HG02943 (cell line): ENCODE measurements around the gene DDX10.
"Not testable (repeated sequence)": the region's sequence is repeated elsewhere in the genome, so short reads cannot be mapped to it uniquely, and the experiment has no call there.

ENCODE experiments used
- ATAC-seq: cut with Tn5 transposase; IDR thresholded peaks from one replicate; pipeline ENCODE4 v1.9.1; 2021; ENCODE audit warnings: mild to moderate bottlenecking, low read depth, moderate library complexity; ENCODE audit not compliant: unreplicated experiment

Gene DDX10

DNA sequence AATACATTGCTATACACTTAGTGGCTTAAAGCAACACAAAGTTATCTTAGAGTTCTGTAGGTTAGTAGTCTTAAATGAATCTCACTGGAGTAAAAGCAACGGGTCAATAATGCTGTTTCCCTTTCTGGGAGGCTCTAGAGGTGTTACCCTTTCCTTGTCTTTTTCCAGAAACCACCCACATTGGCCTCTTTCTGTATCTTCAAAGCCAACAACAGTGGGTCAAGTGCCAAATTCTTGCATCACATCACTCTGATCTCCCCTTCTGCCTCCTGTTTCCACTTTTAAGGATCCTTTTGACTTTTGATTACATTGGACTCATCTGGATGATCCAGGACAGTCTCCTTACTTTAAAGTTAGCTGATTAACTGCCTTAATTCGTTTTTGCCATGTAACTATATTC is 93.6 kb downstream of the DDX10 start:
- ATAC-seq = no peak

DNA sequence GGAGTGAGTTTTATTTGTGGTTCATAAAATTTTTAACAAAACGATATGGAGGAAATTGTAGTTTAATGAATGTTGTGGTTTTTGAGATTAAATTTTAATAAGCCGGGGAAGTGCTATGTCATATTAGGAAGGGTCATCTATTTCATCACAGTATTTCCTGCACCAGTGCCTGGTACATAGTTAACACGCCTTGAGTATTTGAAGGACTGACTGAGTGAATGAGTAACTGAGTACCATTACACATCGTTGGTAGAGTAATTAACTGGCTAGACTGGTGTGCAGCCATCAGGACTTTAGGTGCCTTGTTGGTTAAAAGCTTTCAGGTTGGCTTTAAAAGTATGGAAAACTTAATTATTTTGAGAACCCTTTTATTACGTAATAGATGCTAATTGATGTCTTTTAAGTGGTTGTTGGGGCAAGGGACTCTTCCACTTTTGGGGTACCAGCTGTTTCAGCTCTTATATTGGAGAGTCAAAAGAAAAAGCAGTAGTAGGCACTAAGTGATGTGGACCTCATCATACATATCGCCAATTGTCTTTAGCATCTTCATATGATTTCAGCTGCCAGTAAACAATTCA is 101.8 kb downstream of the DDX10 start:
- ATAC-seq = no peak

DNA sequence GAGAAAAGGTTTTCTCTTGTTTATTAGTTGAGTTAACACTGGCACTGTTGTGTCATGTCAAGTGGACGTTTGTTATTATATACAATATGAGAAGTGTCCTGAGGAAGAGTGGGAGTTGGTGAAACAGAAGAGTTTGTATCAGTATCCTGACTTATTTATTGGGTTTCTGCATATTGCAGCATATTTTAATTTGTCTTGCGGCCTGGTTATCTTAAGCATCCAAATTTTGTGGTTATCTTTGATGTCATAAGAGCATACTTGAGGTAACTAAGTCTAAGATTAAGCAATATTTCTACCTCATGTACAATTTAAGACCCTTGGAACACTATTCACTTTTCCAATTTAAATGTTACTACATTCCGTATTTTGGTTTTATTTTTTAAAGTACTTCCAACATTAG is 103.5 kb downstream of the DDX10 start:
- no peak for ATAC-seq

DNA sequence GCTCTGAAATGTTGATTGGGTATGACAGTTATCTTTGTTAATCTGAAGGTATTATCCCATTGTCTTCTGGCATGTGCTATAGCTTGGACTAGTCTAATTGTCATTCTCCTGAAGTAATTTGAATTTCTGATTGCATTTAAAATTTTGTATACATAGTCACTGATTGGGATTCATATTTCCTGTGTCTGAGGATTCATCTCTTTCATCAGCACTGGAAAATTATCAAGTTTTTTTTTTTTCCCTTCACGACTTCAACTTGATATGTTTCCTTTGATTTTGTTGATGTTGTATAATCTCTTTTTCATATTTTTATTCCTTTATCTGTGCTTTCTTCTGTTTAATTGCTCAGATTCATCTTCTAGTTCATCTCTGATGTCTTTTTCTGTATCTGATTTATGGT is 104.1 kb downstream of the DDX10 start:
- ATAC-seq = no peak

- no peak for ATAC-seq
Measured at GRCh38 chr11:108774037-108774730, 109.3 kb downstream of the DDX10 start.

GRCh38 chr11:108775324-108775723 is 110.5 kb downstream of the DDX10 start:
- no peak for ATAC-seq

- not testable (repeated sequence) for ATAC-seq
Measured at GRCh38 chr11:108779147-108779546, 114.3 kb downstream of the DDX10 start.

GRCh38 chr11:108780119-108780518 is 115.2 kb downstream of the DDX10 start:
- no peak for ATAC-seq

GRCh38 chr11:108781946-108782345 is 117.1 kb downstream of the DDX10 start:
- no peak for ATAC-seq

DNA sequence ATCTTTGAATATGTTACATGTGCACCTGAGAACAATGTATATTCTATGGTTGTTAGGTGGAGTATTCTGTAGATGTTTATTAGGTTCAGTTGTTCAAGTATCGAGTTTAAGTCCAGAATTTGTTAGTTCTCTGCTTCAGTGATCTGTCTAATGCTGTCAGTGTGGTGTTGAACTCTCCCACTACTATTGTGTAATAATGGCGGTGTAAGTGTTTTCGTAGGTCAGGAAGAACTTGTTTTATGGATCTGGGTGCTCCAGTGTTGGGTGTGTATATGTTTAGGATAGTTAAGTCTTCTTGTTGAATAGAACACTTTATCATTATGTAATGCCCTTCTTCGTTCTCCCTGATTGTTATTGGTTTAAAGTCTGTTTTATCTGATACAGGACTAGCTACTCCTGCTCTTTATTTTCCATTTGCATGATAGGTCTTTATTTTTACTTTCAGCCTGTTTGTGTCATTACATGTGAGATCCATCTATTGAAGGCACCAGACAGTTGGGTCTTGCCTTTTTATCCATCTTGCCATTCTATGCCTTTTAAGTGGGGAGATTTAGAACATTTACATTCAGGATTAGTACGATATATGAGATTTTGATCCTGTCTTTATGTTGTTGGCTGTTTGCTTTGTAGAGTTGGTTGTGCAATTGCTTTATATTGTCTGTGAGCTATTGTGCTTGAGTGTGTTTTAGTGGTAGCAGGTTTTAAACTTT is 121.6 kb downstream of the DDX10 start:
- no peak for ATAC-seq

GRCh38 chr11:108787105-108787504 is 122.2 kb downstream of the DDX10 start:
- no peak for ATAC-seq

DNA sequence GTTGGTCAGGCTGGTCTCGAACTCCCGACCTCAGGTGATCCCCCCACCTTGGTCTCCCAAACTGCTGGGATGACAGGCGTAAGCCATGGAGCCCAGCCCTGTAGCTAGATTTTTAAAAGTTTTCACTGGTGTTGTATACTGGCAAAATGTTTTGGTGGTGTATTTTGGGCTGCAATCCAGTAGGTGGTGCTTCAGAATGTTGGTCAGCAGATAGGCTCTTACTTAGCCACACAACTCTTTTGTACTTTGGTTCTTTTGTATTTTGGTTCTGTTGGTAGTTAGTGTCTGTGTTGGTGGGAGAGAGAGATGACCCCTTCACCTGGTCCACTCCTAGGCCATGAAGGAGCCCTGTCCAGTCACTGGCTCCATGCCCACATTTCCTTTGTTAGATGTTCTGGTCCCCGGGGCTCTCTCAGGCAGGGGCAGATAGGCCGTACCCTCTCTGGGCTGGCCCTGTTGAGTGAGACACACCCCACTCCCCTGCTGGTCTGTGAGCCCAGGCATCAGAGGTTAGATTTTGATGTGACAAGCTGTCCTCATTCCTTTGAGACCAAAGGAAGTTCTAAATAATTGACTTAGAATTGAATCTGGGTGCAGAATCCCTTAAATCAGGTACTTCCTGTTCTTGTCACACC is 123.8 kb downstream of the DDX10 start:
- no peak for ATAC-seq

DNA sequence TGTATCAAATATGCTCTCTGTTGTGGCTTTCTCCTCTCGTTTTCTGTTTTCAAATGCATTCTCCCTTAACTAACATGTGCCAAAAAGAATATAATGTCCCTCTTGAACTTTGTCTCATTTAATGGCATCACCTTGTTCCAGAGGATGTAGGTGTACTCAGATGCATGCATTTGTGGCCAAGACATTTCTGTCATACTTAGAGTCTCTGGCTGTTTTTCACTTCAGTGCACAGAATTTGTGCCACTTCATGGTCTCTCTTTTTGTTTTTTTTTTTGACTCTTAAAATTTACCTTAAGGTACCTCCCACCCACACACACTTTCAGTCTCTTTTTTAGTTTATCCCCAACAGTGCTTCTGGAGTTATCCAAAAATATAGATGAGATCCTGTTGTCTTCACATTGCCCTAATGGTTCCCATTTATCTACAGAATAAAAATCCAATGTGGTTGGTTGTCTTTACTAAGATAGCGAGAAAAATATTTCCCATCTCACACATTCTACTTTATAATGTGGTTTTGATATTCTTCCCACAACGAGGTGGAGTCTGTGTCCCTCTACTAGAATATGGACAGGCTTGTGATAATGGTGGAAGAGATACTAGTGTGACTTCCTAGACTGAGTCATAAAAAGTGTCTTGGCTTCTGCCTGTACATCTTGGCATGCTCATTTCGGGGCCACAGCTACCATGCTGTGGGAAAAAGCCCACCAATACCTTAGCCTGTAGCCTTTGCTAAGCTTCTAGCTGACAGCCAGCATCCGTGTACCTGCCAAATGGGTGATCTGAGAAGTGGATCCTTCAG is 125.8 kb downstream of the DDX10 start:
- ATAC-seq = no peak

- ATAC-seq = no peak
Measured at GRCh38 chr11:108793138-108793537, 128.3 kb downstream of the DDX10 start.

- no peak for ATAC-seq
Measured at GRCh38 chr11:108793611-108794010, 128.7 kb downstream of the DDX10 start.

GRCh38 chr11:108796551-108796950 is 131.7 kb downstream of the DDX10 start:
- no peak for ATAC-seq

DNA sequence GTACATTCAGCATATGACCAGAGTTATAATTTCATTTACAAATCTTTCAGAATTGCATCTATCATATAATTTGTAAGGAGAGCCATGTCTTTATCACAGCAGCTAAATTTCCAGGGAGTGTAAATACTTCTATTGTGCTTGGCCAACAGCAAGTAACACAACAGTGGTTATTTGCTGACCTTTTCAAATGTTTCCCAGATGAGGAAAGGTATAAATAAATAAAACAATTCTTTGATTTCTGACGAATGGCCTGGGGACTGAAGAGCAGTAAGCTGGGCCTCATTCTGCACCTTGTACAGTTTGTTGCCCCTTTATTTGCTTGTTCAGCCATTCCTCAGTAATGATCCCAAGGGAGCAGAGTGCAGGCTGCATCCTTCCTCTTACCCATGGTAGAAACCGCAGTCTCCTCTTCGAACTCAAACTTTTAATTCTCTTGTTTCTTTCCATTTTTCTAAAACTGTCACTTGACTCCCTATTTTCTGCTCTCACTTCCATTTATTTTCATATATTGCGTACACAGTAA is 132.8 kb downstream of the DDX10 start:
- no peak for ATAC-seq

GRCh38 chr11:108802492-108802891 is 137.6 kb downstream of the DDX10 start:
- ATAC-seq = no peak

- no peak for ATAC-seq
Measured at GRCh38 chr11:108803776-108804175, 138.9 kb downstream of the DDX10 start.

GRCh38 chr11:108804511-108804910 is 139.6 kb downstream of the DDX10 start:
- ATAC-seq = no peak
